ENCODE measurements around the gene MORF4L1. TPM values are rescaled to one million over a fixed set of nuclear protein-coding genes. Genes with fewer than 3 reads are reported as not detected.
"Not testable (repeated sequence)": the region's sequence is repeated elsewhere in the genome, so short reads cannot be mapped to it uniquely, and the experiment has no call there.

The MORF4L1 gene
- total RNA-seq, 1 donor from 2014 or later = 398 TPM

DNA sequence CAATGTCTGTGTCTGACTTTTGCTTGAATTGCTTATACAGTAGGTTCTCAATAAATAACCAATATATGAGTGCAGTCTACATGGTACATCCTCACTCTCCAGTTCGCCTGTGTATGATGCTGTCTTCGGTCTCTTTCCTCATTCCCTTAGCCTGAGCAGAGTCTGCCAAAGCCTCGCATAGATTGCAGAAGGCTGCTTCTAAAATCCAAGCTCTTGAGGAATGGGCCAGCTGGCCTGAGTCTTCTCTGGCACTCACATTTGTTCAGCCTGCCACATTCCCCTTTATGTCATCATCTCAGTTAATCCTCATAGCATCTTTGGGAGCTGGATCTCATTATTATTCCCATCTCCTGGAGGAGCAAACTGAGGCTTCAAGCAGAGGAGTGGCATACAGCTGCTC lies 34.2 kb upstream of the MORF4L1 start:
- Mint-ChIP-seq H3K4me3 (ENCODE audit: unreplicated experiment) (no peak overlapping the region), H3K27ac (ENCODE audit: unreplicated experiment) (no peak overlapping the region), H3K27me3 (ENCODE audit: low read depth, unreplicated experiment) (peaks cover 23% of the 10 kb centered on the region), H3K4me1 (ENCODE audit: low read depth, unreplicated experiment) (peaks cover 8% of the 10 kb centered on the region), H3K9me3 (ENCODE audit: unreplicated experiment) (peaks cover 4% of the 10 kb centered on the region), H3K36me3 (ENCODE audit: low read depth, unreplicated experiment) (no peaks in the 10 kb centered on the region)
- H3K9me3 ChIP-seq (ENCODE audit: insufficient read depth, low read depth, low read length) = no peaks in the 10 kb centered on the region
- no peak overlapping the region for H3K4me2 ChIP-seq (ENCODE audit: low read length)
- no peaks in the 10 kb centered on the region for H3K79me2 ChIP-seq (ENCODE audit: insufficient read depth, low read length)
- H3K27me3 ChIP-seq (ENCODE audit: insufficient read depth, low read length) = peaks cover 5% of the 10 kb centered on the region
- no peaks in the 10 kb centered on the region for H4K20me1 ChIP-seq (ENCODE audit: insufficient read depth, low read length)
- H3K27ac ChIP-seq (ENCODE audit: low read depth, low read length) = no peak overlapping the region
- no peaks in the 10 kb centered on the region for H3K4me1 ChIP-seq (ENCODE audit: insufficient read depth, low read length)
- TF ChIP-seq EZH2 (IDR thresholded peaks at IDR 0.05; ENCODE audit: insufficient read depth, low read length) (no peak), CTCF (IDR thresholded peaks at IDR 0.05; ENCODE audit: insufficient read depth, low read depth, low read length) (no peak)
- H2AFZ ChIP-seq (ENCODE audit: low read depth, low read length) = no peak overlapping the region
- FAIRE-seq = no peak
- H3K36me3 ChIP-seq (ENCODE audit: insufficient read depth, low read length) = no peaks in the 10 kb centered on the region
- DNase-seq (ENCODE audit: low read depth) = no peak
- H3K4me3 ChIP-seq (ENCODE audit: insufficient read depth, low read depth, low read length) = no peak overlapping the region
- no peak overlapping the region for H3K9ac ChIP-seq (ENCODE audit: low read length)

DNA sequence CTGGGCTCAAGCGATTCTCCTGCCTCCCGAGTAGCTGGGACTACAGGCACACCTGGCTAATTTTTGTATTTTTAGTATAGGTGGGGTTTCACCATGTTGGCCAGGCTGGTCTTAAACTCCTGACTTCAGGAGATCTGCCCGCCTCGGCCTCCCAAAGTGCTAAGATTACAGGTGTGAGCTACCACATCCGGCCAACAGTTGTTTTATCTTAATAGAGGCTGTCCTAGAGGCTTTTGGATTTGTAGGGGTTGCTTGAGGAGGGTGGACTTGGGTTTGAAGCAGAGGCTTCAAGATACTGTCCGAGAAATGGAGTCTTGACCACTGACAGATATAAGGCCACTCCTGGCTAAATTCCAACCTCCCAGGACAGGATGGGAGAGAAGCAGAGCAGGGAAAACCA lies 33.5 kb upstream of the MORF4L1 start:
- H3K4me1 ChIP-seq (ENCODE audit: insufficient read depth, low read length); H3K4me2 ChIP-seq (ENCODE audit: low read length); H3K27ac ChIP-seq (ENCODE audit: low read depth, low read length); H3K9ac ChIP-seq (ENCODE audit: low read length); H3K27me3 ChIP-seq (ENCODE audit: insufficient read depth, low read length); H4K20me1 ChIP-seq (ENCODE audit: insufficient read depth, low read length); H3K4me3 ChIP-seq (ENCODE audit: insufficient read depth, low read depth, low read length); H3K79me2 ChIP-seq (ENCODE audit: insufficient read depth, low read length); H3K36me3 ChIP-seq (ENCODE audit: insufficient read depth, low read length); H3K4me3 Mint-ChIP-seq (ENCODE audit: unreplicated experiment); H3K36me3 Mint-ChIP-seq (ENCODE audit: low read depth, unreplicated experiment); H3K27ac Mint-ChIP-seq (ENCODE audit: unreplicated experiment); FAIRE-seq; H3K4me1 Mint-ChIP-seq (ENCODE audit: low read depth, unreplicated experiment); H3K9me3 ChIP-seq (ENCODE audit: insufficient read depth, low read depth, low read length); H2AFZ ChIP-seq (ENCODE audit: low read depth, low read length); H3K9me3 Mint-ChIP-seq (ENCODE audit: unreplicated experiment); DNase-seq (ENCODE audit: low read depth): not testable (repeated sequence)
- peaks cover 24% of the 10 kb centered on the region for H3K27me3 Mint-ChIP-seq (ENCODE audit: low read depth, unreplicated experiment)

- Histone ChIP-seq H3K4me2 (ENCODE audit: low read length) (no peak overlapping the region), H3K9ac (ENCODE audit: low read length) (no peak overlapping the region), H3K9me3 (ENCODE audit: insufficient read depth, low read depth, low read length) (no peaks in the 10 kb centered on the region), H3K79me2 (ENCODE audit: insufficient read depth, low read length) (no peaks in the 10 kb centered on the region), H3K27ac (ENCODE audit: low read depth, low read length) (no peak overlapping the region), H3K4me1 (ENCODE audit: insufficient read depth, low read length) (no peaks in the 10 kb centered on the region), H3K27me3 (ENCODE audit: insufficient read depth, low read length) (peaks cover 5% of the 10 kb centered on the region), H3K4me3 (ENCODE audit: insufficient read depth, low read depth, low read length) (no peak overlapping the region), H4K20me1 (ENCODE audit: insufficient read depth, low read length) (no peaks in the 10 kb centered on the region), H3K36me3 (ENCODE audit: insufficient read depth, low read length) (no peaks in the 10 kb centered on the region), H2AFZ (ENCODE audit: low read depth, low read length) (peak overlapping the region; percentile 63)
- TF ChIP-seq CTCF (IDR thresholded peaks at IDR 0.05; ENCODE audit: insufficient read depth, low read depth, low read length) (no peak), EZH2 (IDR thresholded peaks at IDR 0.05; ENCODE audit: insufficient read depth, low read length) (no peak)
- peaks cover 3% of the 10 kb centered on the region for H3K9me3 Mint-ChIP-seq (ENCODE audit: unreplicated experiment)
- H3K4me3 Mint-ChIP-seq (ENCODE audit: unreplicated experiment) = peak overlapping the region; percentile 20
- H3K4me1 Mint-ChIP-seq (ENCODE audit: low read depth, unreplicated experiment) = peaks cover 8% of the 10 kb centered on the region
- peak overlapping the region; percentile 47 for H3K27ac Mint-ChIP-seq (ENCODE audit: unreplicated experiment)
- peaks cover 26% of the 10 kb centered on the region for H3K27me3 Mint-ChIP-seq (ENCODE audit: low read depth, unreplicated experiment)
- H3K36me3 Mint-ChIP-seq (ENCODE audit: low read depth, unreplicated experiment) = no peaks in the 10 kb centered on the region
- FAIRE-seq (no peak), DNase-seq (ENCODE audit: low read depth) (peak; percentile 11)
Measured at GRCh38 chr15:78840661-78841375, 31.9 kb upstream of the MORF4L1 start.
